CD8-positive, alpha-beta memory T cell (primary cell): ENCODE measurements around the gene NEK11. TPM values are rescaled to one million over a fixed set of nuclear protein-coding genes. Genes with fewer than 3 reads are reported as not detected.

ENCODE experiments used
- CTCF ChIA-PET: fragments of 350-600 bp; sonication (Branson Sonifier 250); formaldehyde crosslinking; loops from one replicate; lab custom pipeline; 2021; ENCODE audit warnings: antibody characterized with exemption; lab: Charles Lee
- POLR2A ChIA-PET: fragments of 350-600 bp; sonication (Branson Sonifier 250); formaldehyde crosslinking; loops from one replicate; lab custom pipeline; 2021; ENCODE audit warnings: antibody characterized with exemption; lab: Charles Lee
- DNase-seq, 5 donors: peaks; one replicate each; pipeline versions ENCODE4 v3.0.0 to v3.0.0-alpha.2; 2020 to 2022; ENCODE audit warnings: mixed read lengths in 1 of 5
- H3K27ac ChIP-seq: one replicate; pipeline ENCODE4 v1.7.0; 2013; ENCODE audit warnings: low read depth, mild to moderate bottlenecking, low read length, moderate library complexity
- H3K27me3 ChIP-seq: 2 replicates; pipeline ENCODE4 v1.7.0; 2013; ENCODE audit warnings: low read length, mild to moderate bottlenecking; ENCODE audit not compliant: insufficient read depth, poor library complexity, severe bottlenecking
- H3K36me3 ChIP-seq: 2 replicates; pipeline ENCODE4 v1.7.0; 2013; ENCODE audit warnings: mild to moderate bottlenecking, low read length, moderate library complexity; ENCODE audit not compliant: insufficient read depth
- H3K4me1 ChIP-seq: 2 replicates; pipeline ENCODE4 v1.7.0; 2013; ENCODE audit warnings: mild to moderate bottlenecking, low read length, moderate library complexity; ENCODE audit not compliant: insufficient read depth
- H3K4me3 ChIP-seq: 2 replicates; pipeline ENCODE4 v1.7.0; 2013; ENCODE audit warnings: mild to moderate bottlenecking, low read length
- H3K9me3 ChIP-seq: 2 replicates; pipeline ENCODE4 v1.7.0; 2013; ENCODE audit warnings: mild to moderate bottlenecking, low read length
- H3K27ac Mint-ChIP-seq, 8 donors: one replicate each; pipeline ENCODE4 v1.8.0; 2020 to 2021; ENCODE audit warnings: mixed read lengths in 8 of 8, mild to moderate bottlenecking in 6 of 8, inconsistent platforms in 3 of 8, moderate library complexity in 3 of 8
- H3K27me3 Mint-ChIP-seq, 2 donors: one replicate each; pipeline ENCODE4 v1.8.0; 2020 to 2021; ENCODE audit warnings: mixed read lengths in 2 of 2, mild to moderate bottlenecking in 1 of 2, moderate library complexity in 1 of 2
- H3K36me3 Mint-ChIP-seq, 3 donors: one replicate each; pipeline ENCODE4 v1.8.0; 2020 to 2021; ENCODE audit warnings: mixed read lengths in 3 of 3, inconsistent platforms in 1 of 3, mild to moderate bottlenecking in 1 of 3
- H3K4me1 Mint-ChIP-seq, 3 donors: one replicate each; pipeline ENCODE4 v1.8.0; 2020 to 2021; ENCODE audit warnings: mixed read lengths in 3 of 3, inconsistent platforms in 1 of 3, mild to moderate bottlenecking in 1 of 3
- H3K4me3 Mint-ChIP-seq, 7 donors: one replicate each; pipeline ENCODE4 v1.8.0; 2020 to 2021; ENCODE audit warnings: mixed read lengths in 7 of 7, mild to moderate bottlenecking in 6 of 7, moderate library complexity in 4 of 7, inconsistent platforms in 2 of 7
- H3K9me3 Mint-ChIP-seq, 5 donors: one replicate each; pipeline ENCODE4 v1.8.0; 2020 to 2022; ENCODE audit warnings: mixed read lengths in 5 of 5, mild to moderate bottlenecking in 3 of 5, moderate library complexity in 2 of 5, inconsistent platforms in 1 of 5
- polyA plus RNA-seq: library from polyadenylated mRNA; unstranded; fragments of 300-500 nt; fragmentation: Illumina TruSeq; gene quantifications from one replicate; pipeline ENCODE4 v1.2.3, GENCODE V29; 2021
- total RNA-seq, 2 experiments: library from RNA; stranded (reverse); gene quantifications; one replicate each; pipeline ENCODE4 v1.2.3, GENCODE V29; 2021

NEK11 gene
- total and polyA plus RNA-seq, 3 experiments from 2014 or later = 1.4 to 2.8 (median 2.4) TPM

DNA sequence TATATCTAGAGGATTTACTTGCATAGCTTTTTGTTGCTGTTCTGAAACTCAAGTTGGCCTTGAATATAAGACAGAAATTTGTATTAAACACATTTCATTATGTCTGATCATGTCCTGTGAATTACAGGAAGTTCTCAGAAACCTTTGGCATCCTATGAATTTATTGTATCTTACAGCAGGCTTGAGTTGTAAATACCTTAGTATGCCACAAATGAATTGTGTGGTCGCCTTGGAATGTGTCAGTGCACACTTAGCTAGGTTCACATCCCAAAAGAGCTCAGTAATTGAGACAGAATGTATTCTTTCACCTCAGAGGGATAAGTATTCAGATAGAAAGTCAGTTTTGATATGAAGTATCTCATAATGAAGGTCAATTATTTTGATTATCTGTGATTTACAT, 83.4 kb downstream of the NEK11 start:
- no peak for DNase-seq
- no peak overlapping the region for H3K27ac ChIP-seq
- Mint-ChIP-seq H3K27ac (no peak overlapping the region), H3K36me3 (no peaks in the 10 kb centered on the region), H3K27me3 (no peaks in the 10 kb centered on the region), H3K4me1 (no peaks in the 10 kb centered on the region), H3K4me3 (no peak overlapping the region), H3K9me3 (no peaks in the 10 kb centered on the region)
- CTCF ChIA-PET = no interaction called here
- H3K4me3 ChIP-seq = no peak overlapping the region
- POLR2A ChIA-PET = no interaction called here
- H3K4me1 ChIP-seq = no peaks in the 10 kb centered on the region
- no peaks in the 10 kb centered on the region for H3K36me3 ChIP-seq
- H3K9me3 ChIP-seq = no peaks in the 10 kb centered on the region
- H3K27me3 ChIP-seq = no peaks in the 10 kb centered on the region

DNA sequence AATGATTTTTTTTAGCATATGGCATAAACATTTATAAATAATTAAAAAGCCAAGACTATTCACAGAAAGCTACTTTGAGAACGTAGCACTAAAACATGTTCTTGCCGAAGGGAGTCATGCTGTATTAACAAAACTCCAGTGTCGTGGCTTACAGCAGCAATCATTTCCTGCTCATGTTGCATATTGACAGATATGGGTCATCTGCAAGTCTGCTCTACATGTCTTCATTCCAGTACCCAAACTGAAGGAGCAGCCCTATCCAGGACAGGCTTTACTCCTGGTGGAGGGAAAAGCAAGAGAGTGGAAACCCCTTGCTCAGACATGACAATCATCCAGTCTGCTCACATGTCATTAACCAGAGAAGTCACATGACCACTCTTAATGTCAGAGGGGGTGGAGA, 87.6 kb downstream of the NEK11 start:
- H3K36me3 ChIP-seq = no peaks in the 10 kb centered on the region
- no peak overlapping the region for H3K4me3 ChIP-seq
- no peaks in the 10 kb centered on the region for H3K27me3 ChIP-seq
- no peak overlapping the region for H3K4me3 Mint-ChIP-seq
- peaks cover 0 to 5% (median 0%) of the 10 kb centered on the region in 3 donors for H3K36me3 Mint-ChIP-seq
- peak overlapping the region in 1 of 8 donors; percentile 51 for H3K27ac Mint-ChIP-seq
- H3K4me1 ChIP-seq = no peaks in the 10 kb centered on the region
- peaks cover 0 to 19% (median 6%) of the 10 kb centered on the region in 5 donors for H3K9me3 Mint-ChIP-seq
- ChIA-PET CTCF (no interaction called here), POLR2A (no interaction called here)
- peaks cover 0 to 6% of the 10 kb centered on the region in 2 donors for H3K27me3 Mint-ChIP-seq
- DNase-seq = no peak
- no peaks in the 10 kb centered on the region for H3K9me3 ChIP-seq
- H3K4me1 Mint-ChIP-seq = no peaks in the 10 kb centered on the region
- H3K27ac ChIP-seq = no peak overlapping the region

DNA sequence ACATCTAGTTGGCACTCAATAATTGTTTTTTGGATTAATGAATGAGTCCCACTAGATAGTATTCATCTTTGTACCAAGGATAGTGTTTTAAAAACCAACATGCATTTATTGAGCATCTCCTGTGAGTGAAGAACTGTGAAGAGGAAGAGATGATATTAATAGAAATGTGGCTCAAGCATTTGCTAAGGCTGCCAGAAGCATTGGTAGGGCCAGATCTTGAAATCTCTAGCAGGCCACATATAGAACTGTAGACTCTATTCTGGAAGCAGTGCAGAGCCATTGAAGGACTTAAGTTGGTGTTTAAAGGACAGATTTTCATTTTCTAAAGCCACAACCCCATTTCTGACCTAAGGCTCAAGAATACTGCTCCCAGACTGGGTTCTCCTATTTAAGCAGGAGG, 99.0 kb downstream of the NEK11 start:
- Histone ChIP-seq H3K9me3 (no peaks in the 10 kb centered on the region), H3K27me3 (no peaks in the 10 kb centered on the region), H3K4me1 (no peaks in the 10 kb centered on the region), H3K27ac (no peak overlapping the region), H3K4me3 (no peak overlapping the region), H3K36me3 (no peaks in the 10 kb centered on the region)
- H3K27ac Mint-ChIP-seq = no peak overlapping the region
- peaks cover under 1 to 5% of the 10 kb centered on the region in 2 donors for H3K27me3 Mint-ChIP-seq
- CTCF ChIA-PET = no interaction called here
- H3K4me3 Mint-ChIP-seq = no peak overlapping the region
- POLR2A ChIA-PET = no interaction called here
- no peaks in the 10 kb centered on the region for H3K4me1 Mint-ChIP-seq
- peaks cover 1 to 12% (median 5%) of the 10 kb centered on the region in 3 donors for H3K36me3 Mint-ChIP-seq
- DNase-seq = no peak
- H3K9me3 Mint-ChIP-seq = peaks cover 7 to 12% (median 10%) of the 10 kb centered on the region in 5 donors

DNA sequence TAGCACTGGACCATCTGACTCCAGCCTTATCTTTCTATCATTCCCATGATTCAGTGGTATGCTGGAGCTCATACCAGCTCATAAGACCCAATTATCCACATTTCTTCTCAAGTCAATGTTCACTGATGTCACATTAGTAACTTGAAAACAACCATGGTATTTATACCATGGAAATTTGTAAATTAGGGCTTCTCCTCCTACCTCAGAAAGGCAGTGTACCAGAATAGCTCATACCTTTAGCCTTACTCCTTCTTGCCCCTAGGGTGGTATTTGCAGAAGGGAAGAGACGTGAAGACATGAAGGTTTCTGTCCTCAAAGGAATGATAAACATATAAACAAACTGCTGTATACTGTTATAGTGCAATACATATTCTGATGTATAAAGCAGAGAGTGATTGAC, 114.2 kb downstream of the NEK11 start:
- no peak for DNase-seq
- ChIA-PET CTCF (no interaction called here), POLR2A (no interaction called here)
- Mint-ChIP-seq H3K4me1 (no peaks in the 10 kb centered on the region), H3K27me3 (peaks cover 0 to 2% of the 10 kb centered on the region in 2 donors), H3K4me3 (no peak overlapping the region), H3K36me3 (peaks cover 0 to 11% (median 2%) of the 10 kb centered on the region in 3 donors), H3K9me3 (no peaks in the 10 kb centered on the region), H3K27ac (no peak overlapping the region)
- Histone ChIP-seq H3K4me3 (no peak overlapping the region), H3K27me3 (no peaks in the 10 kb centered on the region), H3K27ac (no peak overlapping the region), H3K4me1 (no peaks in the 10 kb centered on the region), H3K9me3 (no peaks in the 10 kb centered on the region), H3K36me3 (no peaks in the 10 kb centered on the region)

DNA sequence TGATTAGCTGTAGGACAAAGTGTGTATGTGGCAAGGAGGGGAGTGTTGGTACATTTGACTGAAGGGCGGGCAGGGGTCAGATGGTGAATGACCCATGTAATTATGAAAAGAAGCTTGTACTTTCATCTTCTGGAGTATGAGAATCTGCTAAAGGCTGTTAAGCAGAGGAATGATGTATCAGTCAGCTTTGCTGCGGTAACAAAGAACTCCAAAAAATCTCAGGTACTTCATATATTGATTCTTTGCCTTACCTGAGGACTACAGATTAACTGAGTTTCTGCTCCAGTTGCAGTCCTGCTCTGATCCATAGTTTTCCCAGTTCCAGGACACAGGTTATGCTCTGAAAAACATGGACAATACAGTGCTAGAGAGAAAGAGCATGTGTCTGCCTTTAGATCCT, 115.1 kb downstream of the NEK11 start:
- CTCF ChIA-PET = no interaction called here
- no peak overlapping the region for H3K4me3 ChIP-seq
- no peak for DNase-seq
- H3K4me1 ChIP-seq = no peaks in the 10 kb centered on the region
- no peaks in the 10 kb centered on the region for H3K36me3 ChIP-seq
- Mint-ChIP-seq H3K27me3 (peaks cover 0 to 2% of the 10 kb centered on the region in 2 donors), H3K4me1 (no peaks in the 10 kb centered on the region), H3K27ac (no peak overlapping the region), H3K36me3 (peaks cover 0 to 11% (median 2%) of the 10 kb centered on the region in 3 donors), H3K9me3 (no peaks in the 10 kb centered on the region), H3K4me3 (no peak overlapping the region)
- H3K27ac ChIP-seq = no peak overlapping the region
- POLR2A ChIA-PET = no interaction called here
- H3K9me3 ChIP-seq = no peaks in the 10 kb centered on the region
- no peaks in the 10 kb centered on the region for H3K27me3 ChIP-seq

DNA sequence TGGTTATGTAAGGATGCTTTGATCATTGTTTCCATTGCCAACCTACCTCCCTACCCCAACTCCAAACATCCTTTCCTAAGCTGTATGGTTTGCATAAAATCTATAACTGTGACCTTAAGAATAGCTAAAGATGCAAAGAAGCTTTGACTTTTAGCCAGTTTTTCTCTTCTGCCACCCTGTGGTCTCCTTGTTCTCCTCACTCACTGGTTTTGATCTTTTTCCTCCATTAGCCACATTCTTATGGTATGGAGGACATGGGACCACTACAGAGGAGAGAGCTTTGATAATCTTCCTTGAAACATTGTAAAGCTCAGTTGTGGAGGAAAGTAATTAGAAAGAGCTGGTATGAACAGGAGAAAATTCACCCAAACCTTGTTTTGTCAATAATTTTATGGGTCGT, 115.9 kb downstream of the NEK11 start:
- ChIA-PET POLR2A (no interaction called here), CTCF (interaction anchor here (1.0 kb wide), 1 partner anchor 107 kb away, joined by 3 read pairs; no protein-coding TSS in a partner anchor)
- Histone ChIP-seq H3K4me1 (no peaks in the 10 kb centered on the region), H3K9me3 (no peaks in the 10 kb centered on the region), H3K27me3 (no peaks in the 10 kb centered on the region), H3K36me3 (no peaks in the 10 kb centered on the region), H3K27ac (no peak overlapping the region), H3K4me3 (no peak overlapping the region)
- peaks cover 0 to 2% of the 10 kb centered on the region in 2 donors for H3K27me3 Mint-ChIP-seq
- H3K4me1 Mint-ChIP-seq = no peaks in the 10 kb centered on the region
- H3K9me3 Mint-ChIP-seq = no peaks in the 10 kb centered on the region
- H3K4me3 Mint-ChIP-seq = no peak overlapping the region
- no peak overlapping the region for H3K27ac Mint-ChIP-seq
- no peak for DNase-seq
- peaks cover 0 to 11% (median 2%) of the 10 kb centered on the region in 3 donors for H3K36me3 Mint-ChIP-seq

DNA sequence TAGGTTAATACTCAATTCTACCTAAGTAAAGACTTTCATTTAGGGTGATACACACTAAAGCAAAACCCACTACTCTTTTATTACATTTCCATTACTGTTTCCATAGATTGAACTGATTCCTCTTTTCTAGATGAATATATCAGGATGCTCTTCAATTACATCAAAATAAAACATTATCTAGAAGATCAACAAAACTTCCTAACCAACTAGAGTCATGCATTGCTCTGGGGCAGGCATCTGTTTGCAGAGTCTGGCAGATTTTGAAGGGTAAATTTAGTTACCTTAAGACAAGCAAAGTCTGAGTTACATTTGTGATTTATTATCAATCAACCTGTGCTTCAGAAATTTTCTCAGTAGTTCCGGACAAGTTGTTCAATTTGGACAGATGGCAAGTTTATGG, 117.1 kb downstream of the NEK11 start:
- POLR2A ChIA-PET = no interaction called here
- H3K27me3 ChIP-seq = no peaks in the 10 kb centered on the region
- no peak overlapping the region for H3K4me3 ChIP-seq
- H3K9me3 Mint-ChIP-seq = no peaks in the 10 kb centered on the region
- CTCF ChIA-PET = no interaction called here
- DNase-seq = no peak
- no peaks in the 10 kb centered on the region for H3K36me3 ChIP-seq
- no peak overlapping the region for H3K27ac Mint-ChIP-seq
- no peaks in the 10 kb centered on the region for H3K9me3 ChIP-seq
- H3K4me3 Mint-ChIP-seq = no peak overlapping the region
- H3K4me1 ChIP-seq = no peaks in the 10 kb centered on the region
- no peaks in the 10 kb centered on the region for H3K4me1 Mint-ChIP-seq
- H3K36me3 Mint-ChIP-seq = peaks cover 0 to 11% (median 2%) of the 10 kb centered on the region in 3 donors
- H3K27me3 Mint-ChIP-seq = peaks cover 0 to 2% of the 10 kb centered on the region in 2 donors
- H3K27ac ChIP-seq = no peak overlapping the region

DNA sequence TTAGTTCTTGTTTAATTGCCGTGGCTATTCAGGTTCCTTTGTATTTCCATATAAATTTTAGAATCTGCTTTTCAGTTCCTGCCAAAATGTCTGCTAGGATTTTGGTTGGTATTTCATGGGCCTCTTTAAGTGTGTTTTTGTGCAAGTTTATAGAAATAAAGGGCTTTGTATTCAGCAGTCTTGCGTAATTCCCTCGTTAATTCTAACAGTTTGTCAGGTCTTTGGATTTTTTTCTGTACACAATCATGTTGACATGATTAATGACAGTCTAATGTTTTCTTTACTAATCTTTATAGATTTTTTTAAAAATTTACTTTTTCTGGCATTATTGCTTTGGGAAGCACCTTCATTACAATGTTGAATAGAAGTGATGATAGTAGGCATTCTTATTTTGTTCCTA, 120.9 kb downstream of the NEK11 start:
- CTCF ChIA-PET = no interaction called here
- Histone ChIP-seq H3K4me3 (no peak overlapping the region), H3K27me3 (no peaks in the 10 kb centered on the region), H3K27ac (no peak overlapping the region), H3K36me3 (no peaks in the 10 kb centered on the region), H3K9me3 (no peaks in the 10 kb centered on the region), H3K4me1 (no peaks in the 10 kb centered on the region)
- H3K4me3 Mint-ChIP-seq = no peak overlapping the region
- POLR2A ChIA-PET = no interaction called here
- H3K4me1 Mint-ChIP-seq = no peaks in the 10 kb centered on the region
- DNase-seq = no peak
- H3K27ac Mint-ChIP-seq = no peak overlapping the region
- H3K27me3 Mint-ChIP-seq = peaks cover 0 to 2% of the 10 kb centered on the region in 2 donors
- peaks cover 0 to 5% (median 3%) of the 10 kb centered on the region in 3 donors for H3K36me3 Mint-ChIP-seq
- peaks cover 0 to 3% (median 0%) of the 10 kb centered on the region in 5 donors for H3K9me3 Mint-ChIP-seq
